PC-3 (cell line): Measurements from ENCODE around the gene UBAP1.

Experiments
- CTCF ChIP-seq: fragments of 300-600 bp; sonication (generic); conservative IDR thresholded peaks from 2 replicates; pipeline ENCODE4 v1.5.1; 2017; ENCODE audit warnings: antibody characterized with exemption, low read depth, mild to moderate bottlenecking, low read length
- EZH2 ChIP-seq: fragments of 300-600 bp; sonication (generic); IDR thresholded peaks from one replicate; pipeline ENCODE4 v1.6.1; 2017; ENCODE audit warnings: antibody characterized with exemption, mild to moderate bottlenecking, low read length; ENCODE audit not compliant: unreplicated experiment
- EZH2phosphoT487 ChIP-seq: fragments of 300-600 bp; sonication (generic); IDR thresholded peaks from 2 replicates; pipeline ENCODE4 v1.6.1; 2018; ENCODE audit warnings: mild to moderate bottlenecking, antibody characterized with exemption, low read length, borderline replicate concordance

GRCh38 chr9:34151398-34151797 is 27.4 kb upstream of the UBAP1 start:
- TF ChIP-seq CTCF (no peak), EZH2 (no peak), EZH2phosphoT487 (no peak)
